GM19467 (cell line): ENCODE results near the gene RASSF4.

Experiments
- ATAC-seq: cut with Tn5 transposase; IDR thresholded peaks from one replicate; pipeline ENCODE4 v1.9.1; 2021; ENCODE audit warnings: mild to moderate bottlenecking, moderate library complexity; ENCODE audit not compliant: unreplicated experiment

Gene RASSF4

DNA sequence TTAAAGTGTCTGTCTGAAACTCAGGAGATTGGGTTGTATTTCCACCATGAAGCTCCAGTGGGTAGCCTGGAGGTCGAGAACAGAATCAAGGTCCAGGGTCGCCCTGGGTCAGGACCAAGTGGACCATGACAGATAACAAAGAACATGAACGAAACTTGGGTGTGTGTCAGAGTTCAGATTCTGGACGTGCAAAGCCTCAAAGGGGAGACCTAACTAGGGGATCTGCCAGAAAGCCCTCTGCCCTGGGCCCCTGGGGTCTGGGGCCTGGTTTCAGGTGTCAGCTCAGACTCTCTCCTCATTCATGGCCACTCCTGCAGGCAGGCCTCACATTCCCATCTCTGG is 1.6 kb downstream of the RASSF4 start:
- ATAC-seq, result no peak

DNA sequence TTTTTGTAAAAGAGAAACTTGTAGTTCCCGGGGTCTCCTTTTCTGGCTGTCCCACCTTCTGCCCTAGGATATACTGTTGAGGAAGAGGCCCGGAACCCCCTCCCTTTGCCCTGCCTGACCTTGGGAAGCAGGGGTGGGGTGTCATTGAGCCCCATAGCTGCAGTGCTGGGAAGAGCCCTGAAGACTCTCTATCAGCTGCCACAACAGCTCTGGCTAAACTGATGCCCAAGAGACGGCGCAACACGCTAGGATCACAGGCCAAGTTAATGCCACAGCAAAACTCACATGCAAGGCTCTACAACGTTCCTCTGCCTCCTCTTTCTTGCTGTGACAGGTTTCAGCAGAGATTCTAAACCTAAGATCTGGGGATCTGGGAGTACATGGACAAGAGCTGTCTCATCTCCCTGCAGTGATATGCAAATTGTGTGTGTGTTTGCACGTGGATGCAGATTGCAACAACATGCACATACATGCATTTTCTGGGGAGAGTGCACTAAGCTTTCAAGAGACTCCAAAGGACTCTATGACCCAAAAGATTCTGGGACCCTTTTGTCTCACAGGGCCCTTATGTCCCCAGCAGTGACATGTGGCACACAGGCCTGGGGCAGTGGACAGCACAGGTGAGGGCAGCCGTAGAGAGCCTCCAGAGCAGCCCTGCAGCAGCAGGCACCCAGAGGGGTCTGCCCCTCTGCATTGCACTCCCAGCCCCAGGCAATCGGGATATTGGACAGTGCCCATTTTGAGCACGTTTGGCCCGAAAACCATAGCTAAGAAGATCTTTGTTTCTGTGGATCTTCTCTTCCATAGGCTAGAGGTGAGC is 2.5 kb downstream of the RASSF4 start:
- ATAC-seq, result no peak

DNA sequence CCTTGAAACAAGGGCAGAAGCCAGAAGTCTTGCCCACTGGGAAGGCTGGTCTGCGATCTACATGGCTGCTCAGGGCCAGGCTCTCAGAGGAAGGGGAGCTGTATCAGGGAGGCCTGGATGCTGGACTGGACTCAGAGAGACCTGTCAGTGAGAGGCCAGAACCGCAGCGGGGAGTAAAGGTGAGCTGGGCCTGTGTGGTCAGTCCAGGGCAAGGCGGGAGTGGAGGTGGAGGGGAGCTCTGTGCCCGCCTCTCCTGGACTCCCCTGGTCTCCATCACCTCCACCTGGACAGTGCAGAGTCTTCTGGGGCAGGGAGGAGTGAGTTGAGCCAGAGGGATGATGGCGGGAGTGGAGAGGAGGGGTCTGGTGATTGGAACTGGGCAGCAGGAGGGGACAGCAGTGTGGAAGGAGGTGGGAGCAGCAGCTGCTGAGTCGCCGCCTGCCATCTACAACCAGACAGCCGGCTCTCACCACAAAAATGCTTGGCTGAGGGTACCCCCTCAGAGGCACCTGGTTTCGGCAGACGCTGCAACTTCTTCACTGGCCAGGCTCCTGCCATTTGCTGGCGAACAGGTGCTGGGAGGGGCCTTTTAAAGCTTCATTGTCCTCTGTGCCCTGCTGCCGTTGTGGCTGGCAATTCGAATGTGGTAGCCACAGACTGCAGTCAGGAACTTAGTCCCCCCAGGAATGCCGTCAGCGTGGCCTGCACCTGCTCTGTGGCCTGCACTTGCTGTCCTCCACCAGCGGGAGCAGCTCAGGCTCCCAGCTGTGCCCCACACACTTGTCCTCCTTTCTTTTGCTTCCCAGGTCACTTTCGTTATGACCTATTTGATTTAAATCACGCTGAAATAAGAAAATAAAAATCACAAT is 3.5 kb downstream of the RASSF4 start:
- no peak for ATAC-seq

DNA sequence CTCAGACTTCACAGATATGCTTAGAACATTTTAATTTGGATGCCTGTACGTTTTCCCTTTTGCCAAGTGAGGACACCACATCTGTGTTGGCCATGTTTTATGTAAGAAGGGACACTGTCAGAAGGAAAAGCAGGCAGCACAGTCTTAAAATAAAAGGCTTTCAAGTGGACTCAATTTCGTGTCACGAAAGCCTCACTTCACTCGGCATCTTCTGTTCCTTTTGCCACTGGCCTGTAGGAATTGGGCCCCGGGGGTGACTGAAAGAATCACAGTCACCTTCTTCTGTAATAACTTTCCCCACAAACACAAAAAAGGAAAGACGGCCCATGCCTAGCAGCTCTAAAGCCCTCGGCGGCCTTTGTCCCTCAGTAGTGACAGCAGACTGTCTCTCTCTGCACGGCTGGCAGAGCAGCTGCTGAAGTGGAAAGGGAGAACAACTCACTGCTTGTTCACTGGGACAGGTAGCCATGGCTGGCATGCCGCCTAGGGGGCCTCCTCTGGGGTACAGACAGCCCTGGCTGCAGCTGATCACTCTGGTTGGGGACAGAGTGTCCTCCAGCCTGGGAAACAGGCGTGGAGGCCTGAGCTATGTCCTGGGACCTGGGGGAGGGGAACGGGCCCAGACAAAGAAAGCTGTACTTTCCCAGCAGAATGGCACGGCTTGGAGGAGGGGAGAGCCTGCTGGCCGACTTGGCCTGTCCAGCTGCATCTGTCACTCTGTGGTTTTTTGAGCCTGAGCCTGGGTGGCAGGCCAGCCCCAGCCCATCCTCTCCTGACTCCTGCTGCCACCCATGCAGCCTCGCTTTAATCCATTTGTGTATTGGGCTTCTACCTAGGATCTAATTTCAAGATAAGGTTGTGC is 4.4 kb downstream of the RASSF4 start:
- ATAC-seq, result no peak

DNA sequence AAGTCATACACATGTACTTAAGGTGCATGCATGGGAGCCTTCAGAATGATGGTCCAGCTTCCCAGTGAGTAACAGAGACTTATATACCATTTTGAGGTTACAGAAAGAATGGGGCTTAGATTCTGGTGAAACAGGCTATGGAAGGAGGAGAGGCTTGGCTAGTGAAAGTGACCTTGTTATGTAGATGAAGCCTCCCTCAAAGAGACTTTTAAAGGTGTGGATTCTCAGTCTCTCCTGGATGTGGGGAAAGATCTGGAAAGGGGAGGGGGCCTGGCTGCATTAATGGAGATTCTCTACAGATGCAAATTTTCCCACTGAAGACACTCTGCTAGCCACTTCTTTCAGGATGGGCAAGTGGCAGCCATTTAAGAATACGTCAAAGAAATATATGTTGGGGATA is 5.5 kb downstream of the RASSF4 start:
- ATAC-seq, result no peak

DNA sequence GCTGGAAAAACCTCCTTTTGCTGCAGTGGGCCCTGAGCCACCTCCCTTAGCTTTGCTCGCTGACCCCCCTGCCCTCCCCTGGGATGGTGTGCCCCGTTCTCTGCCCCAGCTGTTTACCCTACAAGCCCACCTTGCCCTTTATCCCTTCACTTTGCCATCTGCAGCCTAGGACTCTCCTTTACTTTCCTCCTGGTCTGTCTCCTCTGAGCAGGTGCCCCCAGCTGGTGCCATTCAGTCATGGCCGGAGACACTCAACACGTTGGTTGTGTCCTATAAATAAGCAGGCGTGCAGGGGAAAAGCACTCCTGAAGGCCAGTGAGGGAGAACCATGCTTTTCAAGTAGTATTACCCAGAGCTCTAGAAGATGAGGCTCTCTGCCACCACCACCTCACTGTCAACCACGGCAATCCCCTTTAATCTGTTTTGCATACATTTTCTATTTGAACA is 6.1 kb downstream of the RASSF4 start:
- ATAC-seq, result peak; percentile 28

DNA sequence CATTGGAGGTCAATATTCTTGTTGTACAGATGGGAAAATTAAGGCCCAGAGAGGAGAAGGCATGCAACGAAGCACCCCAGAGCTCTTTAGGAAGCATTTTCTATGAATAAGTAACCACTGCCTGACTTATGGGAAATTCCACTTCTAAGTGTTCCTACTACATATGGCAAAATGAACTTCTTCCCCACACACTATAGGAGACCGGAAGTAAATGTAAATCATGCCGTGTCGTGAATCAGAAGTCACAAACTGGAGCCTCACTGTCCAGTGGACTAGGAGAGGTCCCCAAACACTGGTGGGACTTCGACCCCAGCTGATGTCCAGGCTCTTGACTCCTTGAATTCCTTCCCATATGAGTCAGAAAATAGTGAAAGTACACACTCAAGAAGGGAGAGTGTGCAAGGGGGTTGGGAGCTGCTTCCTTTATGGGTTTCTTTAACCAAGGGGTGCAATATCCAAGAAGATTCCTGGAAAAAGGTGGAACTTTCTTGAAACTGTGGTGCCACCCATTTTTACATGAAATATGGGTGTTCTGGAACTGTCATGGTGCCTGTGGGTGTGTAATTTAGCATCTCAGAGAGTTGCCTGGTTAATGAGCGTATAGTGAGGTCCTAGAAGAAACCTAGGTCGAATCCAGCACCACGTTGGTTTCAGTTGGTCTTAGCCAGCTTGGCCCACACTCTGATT is 6.7 kb downstream of the RASSF4 start:
- ATAC-seq, result peak; percentile 31

DNA sequence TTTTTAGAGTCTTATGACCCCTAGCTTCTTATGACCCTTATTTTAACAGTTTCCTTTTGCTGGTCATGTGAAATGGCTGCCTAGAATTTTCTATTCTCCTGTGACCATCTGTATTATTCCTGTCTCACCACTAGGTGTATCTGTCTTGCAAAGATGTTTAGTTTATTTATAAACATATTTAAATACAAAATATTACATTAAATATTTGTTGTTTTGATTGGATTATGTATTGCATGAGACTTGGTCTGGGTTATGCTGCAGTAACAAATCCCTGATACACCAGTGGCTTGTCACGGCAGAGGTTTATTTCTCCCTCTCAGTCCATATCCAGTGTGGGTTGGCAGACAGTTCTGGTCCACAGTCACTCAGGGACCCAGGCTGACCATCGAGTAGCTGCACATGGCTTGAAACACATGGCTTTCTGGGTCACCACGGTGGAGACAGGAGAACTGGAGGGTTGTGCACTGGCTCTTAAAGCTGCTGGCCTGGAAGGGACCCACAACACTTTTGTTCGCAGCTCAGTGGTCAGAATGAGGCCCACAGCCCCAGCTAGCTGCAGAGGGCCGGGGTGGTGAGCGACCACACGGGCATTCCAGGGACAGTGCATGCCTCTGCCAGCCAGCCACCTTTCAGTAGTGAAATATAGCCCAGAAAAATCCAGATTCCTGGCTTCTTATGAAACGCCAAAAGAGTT is 7.4 kb downstream of the RASSF4 start:
- no peak for ATAC-seq

DNA sequence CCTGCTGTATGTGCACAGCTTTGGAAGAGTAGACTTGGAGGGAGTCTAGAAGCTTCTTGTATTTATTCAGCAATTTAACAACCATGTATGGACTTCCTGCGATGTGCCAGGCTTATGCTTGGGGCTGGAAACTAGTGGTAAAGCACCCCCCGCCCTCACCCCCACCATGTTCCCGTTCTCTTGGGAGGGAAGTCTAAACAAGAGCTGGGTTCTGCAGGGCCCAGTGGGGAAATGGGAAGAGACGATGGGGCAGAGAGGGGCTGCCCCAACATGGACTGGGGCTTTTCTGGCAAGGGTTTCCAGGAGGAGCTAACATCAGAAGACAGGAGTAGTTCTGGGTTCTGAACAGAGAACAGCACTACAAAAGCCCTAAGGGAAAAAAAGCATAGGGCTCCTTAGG is 8.0 kb downstream of the RASSF4 start:
- no peak for ATAC-seq

DNA sequence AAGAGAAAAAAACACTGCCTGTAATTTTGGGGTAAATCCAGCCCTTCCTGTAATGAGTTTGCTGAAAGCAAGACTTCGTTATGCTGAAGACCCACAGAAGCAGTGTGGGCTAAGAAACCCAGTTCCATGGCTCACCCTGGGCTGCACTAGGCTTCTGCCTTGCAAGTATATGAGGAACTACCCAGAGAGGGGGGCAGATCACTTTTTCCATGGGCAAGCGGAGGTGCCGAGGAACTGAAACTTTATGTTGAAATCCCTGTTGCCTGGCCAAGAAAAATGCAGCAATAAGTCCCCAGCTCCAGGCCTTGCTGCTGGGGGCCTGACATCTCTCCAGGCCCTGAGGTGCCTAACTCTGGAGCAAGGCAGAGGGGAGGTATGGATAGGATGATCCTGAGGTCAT is 8.5 kb downstream of the RASSF4 start:
- ATAC-seq, result no peak

DNA sequence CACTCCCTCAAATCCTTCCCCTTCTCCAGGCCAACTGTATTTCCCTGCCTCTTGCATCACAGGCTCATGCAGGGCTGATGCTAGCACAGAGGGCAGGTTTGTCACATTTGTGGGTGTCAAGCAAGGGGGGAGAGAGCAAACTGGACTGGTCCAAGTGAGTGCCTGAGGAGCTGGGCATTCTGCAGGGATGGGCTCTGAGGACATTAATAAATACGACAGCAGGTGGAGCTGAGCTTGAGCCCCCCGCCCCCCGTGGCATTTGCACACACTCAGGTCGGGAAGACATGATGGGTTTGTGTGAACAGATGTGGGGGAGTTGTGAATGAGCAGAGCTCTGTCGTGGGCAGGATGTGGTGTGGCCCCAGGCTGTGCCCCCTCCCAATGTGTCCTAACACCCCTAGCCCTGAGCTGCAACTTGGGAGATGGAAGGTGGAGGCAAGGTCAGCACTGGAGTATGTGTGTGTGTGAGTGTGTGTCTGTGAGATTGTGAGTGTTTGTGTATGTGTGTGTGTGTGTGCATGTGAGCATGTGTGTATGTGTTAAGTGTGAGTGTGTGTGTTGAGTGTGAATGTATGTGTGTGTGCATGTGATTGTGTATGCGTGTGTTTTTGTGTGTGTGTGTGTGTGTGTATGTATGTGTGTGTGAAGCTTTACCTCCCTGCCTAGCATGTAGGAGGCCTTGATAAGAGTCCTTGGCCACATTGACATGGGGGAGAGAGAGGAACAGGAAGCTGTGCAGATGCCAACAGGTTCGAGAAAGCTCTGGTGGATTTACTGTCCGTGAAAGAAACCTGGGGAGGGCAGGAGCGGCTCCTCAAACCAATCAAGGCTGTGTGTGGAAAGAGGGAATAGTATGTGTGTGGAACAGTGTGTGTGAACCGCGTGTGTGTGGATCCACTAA is 9.1 kb downstream of the RASSF4 start:
- no peak for ATAC-seq

DNA sequence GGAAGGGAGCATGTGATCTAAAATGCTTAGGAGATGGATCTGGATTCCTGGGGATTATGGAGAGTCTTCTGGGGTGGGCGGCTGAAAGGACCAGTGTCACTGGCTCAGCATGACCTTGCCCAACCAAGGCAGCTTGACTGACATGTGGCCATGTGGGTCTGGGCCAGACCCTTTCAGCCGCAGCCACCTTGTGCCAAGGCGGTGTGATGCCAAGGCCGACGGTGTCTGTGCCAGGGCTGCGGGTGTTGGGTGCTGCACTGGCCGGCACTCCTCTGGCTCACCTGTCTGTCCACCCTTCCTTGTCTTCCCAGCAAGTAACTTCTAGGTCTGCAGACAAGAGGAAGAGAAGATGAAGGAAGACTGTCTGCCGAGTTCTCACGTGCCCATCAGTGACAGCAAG is 10.3 kb downstream of the RASSF4 start:
- no peak for ATAC-seq

DNA sequence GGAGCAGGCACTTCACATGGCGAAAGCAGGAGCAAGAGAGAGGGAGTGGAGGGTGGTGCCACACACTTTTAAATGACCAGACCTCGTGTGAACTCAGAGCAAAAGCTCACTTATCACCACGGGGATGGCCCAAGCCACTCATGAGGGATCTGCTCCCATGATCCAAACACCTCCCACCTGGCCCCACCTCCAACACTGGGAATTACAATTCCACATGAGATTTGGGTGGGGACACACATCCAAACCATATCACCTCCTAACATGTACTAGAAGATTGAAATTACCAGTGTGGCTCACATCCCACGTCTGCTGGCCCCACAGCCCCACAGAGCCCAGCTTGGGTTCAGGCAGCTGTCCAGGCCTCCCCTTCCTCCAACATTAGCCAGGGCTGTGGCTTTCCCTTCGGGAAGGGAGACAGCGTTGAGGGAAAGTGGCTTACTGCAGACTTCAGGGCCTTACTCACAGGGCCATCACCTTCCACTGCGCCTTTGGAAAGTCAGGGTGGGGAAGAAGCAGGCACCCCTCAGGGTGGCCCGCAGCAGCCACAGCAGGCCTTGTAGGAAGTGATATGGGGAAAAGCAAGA is 11.3 kb downstream of the RASSF4 start:
- no peak for ATAC-seq

DNA sequence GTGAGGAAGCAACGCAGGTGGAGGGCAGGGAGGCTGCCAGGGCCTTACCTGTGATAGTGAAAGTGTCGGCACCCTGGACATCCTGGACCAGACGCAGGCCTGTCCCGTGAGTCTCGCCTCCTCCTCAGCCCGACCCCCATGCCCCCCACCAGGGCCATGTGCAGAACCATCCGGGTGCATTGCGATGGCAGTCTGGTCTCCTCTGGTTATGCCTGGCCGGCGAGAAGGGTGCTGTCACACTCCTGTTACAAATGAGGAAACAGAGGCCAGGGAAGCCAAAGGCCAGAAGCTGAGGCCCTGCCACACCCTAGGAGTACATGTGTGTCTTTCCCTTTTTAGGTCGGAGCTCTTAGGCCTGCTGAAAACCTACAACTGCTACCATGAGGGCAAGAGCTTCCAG is 11.8 kb downstream of the RASSF4 start:
- no peak for ATAC-seq

DNA sequence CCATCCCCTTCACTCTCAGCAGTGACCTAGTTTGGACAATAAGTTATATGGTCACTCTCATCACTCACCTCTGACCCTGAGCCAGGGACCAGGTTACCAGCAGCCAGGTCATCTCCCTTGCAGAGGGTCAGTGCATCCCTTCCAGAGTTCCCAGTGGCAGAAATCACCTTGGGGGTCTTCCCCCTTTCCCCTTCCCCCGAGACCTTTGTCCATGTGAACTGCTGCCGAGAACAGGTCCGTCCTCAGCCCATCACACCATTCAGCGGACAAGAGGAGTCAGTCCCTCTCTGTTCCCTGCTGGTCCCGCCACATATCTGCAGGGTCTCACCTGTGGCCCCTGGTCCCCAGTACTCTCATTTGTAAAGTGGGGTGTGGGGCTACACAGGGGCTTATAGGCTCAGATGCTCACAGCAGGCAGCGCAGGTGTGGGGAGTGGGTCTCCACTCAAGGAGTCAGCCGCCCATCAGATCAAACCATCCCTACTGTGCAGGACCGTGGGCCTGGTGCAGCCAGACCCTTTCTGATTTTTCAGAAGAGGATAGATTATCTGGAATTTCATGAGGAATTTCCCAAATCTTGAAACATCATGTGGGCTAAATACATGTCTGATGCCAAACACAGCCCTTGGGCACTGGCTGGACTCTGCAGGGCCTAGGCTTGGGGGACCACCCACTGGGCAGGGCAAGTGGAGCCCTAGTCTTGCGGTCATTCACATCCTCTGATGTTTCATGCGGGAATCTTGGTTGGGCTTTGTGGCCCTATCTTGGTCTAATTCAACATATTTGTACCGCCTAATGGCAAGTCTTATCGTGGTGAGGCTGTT is 12.5 kb downstream of the RASSF4 start:
- ATAC-seq, result no peak

DNA sequence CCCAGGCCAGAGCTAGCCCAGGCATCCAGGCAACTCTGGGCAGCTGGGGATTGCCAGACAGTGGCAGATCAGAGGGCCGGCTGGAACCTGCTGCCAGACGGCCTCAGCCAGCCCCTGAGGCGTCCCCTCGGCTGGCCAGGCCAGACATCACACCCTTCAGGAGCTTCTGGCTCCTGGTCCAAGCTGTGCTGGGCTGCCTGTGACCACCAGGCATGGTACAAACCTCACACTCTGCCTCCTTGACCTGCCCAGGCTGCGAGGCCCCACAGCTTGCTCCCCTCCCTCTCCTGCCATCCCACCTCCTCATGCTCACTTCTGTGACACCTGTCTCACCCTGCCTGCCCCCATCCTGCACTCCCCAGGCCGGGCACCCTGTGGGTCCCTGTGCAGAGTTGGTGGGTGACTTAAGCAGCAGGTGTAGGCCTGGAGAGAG is 13.3 kb downstream of the RASSF4 start:
- ATAC-seq, result no peak

DNA sequence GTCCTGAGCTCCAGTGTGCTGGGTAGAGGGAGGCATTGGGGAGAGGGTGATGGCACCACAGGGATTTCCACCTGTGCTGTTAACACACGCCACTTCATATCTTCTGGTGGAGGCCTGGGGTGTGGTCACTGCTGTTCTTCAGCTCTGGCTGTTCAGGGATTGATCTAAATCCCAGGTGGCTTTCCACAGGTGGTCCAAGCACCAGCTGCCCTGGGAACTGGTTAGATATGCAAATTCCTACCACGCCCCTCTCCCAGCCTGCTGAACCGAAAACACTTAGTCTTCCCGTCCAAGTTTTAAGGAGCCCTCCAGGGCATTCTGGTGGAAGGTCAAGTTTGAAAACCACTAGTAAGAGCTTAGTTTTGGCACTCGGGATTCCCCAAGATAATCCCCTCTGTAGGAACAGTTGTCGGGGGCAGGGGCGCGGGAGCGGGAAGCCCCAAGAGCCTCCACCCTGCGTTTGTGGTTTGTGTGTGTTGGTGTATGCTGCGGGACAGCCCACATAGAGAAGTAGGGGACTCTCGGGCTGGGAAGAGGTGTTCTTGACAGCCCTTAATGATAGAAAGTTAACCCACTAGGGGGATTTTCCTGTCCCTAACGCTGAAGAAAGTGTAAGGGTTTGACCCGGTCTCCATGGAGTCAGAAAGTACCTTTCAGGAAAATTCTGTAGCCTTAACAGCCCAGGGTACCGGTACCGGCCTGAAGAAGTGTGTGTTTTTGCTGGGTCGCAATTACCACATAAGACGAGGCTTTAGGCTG is 13.9 kb downstream of the RASSF4 start:
- ATAC-seq, result no peak
